ENCODE measurements around the gene TMTC4.
"Not testable (repeated sequence)": the region's sequence is repeated elsewhere in the genome, so short reads cannot be mapped to it uniquely, and the experiment has no call there.

The TMTC4 gene, protein sequence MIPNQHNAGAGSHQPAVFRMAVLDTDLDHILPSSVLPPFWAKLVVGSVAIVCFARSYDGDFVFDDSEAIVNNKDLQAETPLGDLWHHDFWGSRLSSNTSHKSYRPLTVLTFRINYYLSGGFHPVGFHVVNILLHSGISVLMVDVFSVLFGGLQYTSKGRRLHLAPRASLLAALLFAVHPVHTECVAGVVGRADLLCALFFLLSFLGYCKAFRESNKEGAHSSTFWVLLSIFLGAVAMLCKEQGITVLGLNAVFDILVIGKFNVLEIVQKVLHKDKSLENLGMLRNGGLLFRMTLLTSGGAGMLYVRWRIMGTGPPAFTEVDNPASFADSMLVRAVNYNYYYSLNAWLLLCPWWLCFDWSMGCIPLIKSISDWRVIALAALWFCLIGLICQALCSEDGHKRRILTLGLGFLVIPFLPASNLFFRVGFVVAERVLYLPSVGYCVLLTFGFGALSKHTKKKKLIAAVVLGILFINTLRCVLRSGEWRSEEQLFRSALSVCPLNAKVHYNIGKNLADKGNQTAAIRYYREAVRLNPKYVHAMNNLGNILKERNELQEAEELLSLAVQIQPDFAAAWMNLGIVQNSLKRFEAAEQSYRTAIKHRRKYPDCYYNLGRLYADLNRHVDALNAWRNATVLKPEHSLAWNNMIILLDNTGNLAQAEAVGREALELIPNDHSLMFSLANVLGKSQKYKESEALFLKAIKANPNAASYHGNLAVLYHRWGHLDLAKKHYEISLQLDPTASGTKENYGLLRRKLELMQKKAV

DNA sequence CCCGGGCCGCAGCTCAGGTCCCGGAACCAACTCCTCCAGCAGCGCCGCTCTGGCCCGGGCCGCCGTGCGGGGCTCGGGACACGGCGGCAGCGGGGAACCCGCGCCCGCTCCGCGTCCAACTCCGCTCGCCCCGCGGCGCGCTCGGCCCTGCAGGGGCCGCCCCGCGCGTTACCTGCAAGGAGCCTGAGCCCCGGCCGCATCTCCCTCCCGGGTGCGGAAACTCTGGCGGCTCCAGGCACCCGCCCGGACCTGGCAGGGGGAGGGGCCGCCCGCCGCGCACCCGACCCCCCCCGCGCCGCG is at the start of gene TMTC4:
TSS of gene TMTC4 (minus strand) at position 224 of the 300 bp plus-strand sequence. CDS start 4,433 bp downstream, outside the sequence.
- no peak for DNase-seq

GRCh38 chr13:100722517-100722916 is 47.9 kb upstream of the TMTC4 start:
- no peak for DNase-seq

GRCh38 chr13:100721885-100722512 is 47.4 kb upstream of the TMTC4 start:
- DNase-seq = peak; percentile 46

DNA sequence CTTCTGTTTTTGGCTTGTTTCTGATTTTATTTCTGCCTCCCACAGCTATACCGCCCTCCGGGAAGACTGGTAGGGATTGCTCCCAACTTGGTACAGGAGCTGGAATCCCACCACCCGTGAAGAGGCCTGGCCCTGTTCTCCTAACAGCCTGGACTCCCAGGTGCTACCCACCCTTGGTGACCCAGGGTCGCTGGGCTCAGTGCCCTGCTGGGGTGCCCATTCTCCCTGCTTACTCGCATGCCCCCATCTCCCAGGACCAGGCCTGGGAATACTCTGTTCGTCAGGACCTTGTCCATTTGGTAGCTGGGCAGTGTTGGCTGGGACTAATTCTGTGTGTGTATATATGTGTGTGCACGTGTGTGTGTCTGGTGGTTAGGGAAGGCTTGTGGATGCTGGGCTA is 41.0 kb upstream of the TMTC4 start:
- DNase-seq = no peak

- DNase-seq = no peak
Measured at GRCh38 chr13:100714478-100714877, 39.9 kb upstream of the TMTC4 start.

- DNase-seq = no peak
Measured at GRCh38 chr13:100710176-100710575, 35.6 kb upstream of the TMTC4 start.

DNA sequence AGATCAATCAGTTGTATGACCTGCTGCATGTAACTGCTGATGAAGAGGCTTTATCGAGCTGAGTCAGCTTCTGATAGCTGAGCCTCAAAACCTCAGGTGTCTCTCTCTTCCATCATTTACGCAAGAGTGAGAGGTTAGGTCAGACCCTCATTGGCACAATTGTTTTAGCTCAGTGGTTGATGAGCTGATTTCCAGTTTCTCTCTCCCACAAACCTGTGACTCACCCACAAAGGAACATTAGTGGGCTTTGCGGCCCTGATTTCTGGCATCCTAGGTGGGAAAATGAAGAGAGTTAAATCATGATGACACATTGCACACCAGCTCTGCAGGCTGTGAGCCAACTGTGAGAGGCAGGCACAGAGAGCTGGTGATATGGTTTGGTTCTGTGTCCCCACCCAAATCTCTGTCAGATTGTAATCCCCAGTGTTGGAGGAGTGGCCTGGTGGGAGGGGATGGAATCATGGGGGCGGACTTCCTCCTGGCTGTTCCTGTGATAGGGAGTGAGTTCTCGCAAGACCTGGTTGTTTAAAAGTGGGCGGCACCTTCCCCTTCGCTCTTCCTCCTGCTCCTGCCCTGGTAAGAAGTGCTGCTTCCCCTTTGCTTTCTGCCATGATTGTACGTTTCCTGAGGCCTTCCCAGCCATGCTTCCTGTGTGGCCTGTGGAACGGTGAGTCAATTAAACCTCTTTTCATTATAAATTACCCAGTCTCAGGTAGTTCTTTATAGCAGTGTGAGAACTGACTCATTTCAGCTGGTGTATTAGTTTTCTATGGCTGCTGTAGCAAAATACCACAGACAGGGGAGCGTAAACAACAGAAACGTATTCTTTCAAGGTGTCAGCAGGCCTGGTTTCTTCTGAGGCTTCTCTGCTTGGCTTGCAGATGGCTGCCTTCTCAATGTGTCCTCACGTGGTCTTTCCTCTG is 33.5 kb upstream of the TMTC4 start:
- DNase-seq = no peak

DNA sequence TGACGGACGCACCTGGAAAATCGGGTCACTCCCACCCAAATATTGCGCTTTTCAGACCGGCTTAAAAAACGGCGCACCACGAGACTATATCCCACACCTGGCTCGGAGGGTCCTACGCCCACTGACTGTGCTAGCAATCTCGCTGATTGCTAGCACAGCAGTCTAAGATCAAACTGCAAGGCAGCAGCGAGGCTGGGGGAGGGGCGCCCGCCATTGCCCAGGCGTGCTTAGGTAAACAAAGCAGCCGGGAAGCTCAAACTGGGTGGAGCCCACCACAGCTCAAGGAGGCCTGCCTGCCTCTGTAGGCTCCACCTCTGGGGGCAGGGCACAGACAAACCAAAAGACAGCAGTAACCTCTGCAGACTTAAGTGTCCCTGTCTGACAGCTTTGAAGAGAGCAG is 23.7 kb upstream of the TMTC4 start:
- DNase-seq = not testable (repeated sequence)

DNA sequence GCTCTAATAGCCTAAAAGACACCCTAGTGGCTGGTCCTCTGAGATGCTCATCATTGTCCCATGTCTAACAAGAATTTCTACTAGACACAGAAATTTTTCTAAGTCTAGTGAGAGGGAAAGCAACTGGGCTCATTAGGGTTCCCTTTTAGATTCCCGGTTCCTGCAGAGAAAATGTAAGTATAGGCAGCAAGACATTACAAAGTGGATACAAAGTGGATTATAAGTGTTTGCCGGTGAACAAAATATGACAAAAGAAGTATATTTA is 20.8 kb upstream of the TMTC4 start:
- no peak for DNase-seq

- DNase-seq = no peak
Measured at GRCh38 chr13:100694722-100695508, 20.3 kb upstream of the TMTC4 start.

- DNase-seq = no peak
Measured at GRCh38 chr13:100689191-100689590, 14.6 kb upstream of the TMTC4 start.

DNA sequence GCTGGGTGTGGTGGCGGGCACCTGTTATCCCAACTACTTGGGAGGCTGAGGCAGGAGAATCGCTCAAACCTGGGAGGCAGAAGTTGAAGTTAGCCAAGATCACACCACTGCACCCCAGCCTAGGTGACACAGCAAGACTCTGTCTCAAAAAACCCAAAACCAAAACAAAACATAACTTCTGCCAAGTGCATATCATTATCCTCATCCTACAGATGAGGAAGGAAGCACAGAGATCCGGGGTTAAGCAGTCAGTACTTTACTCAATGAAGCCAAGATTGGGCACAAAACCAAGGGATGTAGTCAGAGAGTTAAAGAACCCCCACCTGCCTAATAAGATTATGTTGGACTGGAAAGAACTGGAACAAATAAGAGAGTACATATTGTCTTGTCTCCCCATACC is 5.5 kb upstream of the TMTC4 start:
- no peak for DNase-seq

DNA sequence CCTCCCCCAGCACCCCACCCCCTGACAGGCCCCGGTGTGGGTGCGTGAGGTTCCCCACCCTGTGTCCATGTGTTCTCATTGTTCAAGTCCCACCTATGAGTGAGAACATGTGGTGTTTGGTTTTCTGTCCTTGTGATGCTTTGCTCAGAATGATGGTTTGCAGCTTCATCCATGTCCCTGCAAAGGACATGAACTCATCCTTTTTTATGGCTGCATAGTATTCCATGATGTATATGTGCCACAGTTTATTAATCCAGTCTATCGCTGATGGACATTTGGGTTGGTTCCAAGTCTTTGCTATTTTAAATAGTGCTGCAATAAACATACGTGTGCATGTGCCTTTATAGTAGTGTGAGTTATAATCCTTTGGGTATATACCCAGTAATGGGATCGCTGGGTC is 2.5 kb upstream of the TMTC4 start:
- not testable (repeated sequence) for DNase-seq

DNA sequence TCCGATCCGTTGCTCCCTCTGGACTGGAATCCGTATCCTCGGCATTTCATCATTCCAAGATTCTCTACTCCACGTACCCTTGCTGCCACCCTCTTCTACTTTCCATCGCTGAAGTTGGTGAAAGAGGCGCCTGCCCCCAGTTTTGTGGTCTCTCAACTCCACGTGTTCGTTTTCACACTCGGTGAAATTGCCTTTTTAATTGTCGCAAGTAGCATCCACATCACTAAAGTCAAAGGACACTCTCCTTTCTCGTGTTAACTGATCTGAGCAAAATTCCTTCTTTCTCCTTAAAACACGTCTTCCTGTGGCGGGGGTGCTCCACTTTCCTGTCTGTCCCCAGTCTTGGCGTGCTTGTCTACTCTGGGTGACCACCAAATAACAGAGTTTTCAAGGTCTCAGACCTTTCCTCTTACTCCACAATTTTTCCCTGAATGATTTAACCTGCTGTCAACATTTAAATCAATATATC is 1.1 kb upstream of the TMTC4 start:
- DNase-seq = no peak

- DNase-seq = peak; percentile 99
Measured at GRCh38 chr13:100674872-100675660, 471 bp upstream of the TMTC4 start.

DNA sequence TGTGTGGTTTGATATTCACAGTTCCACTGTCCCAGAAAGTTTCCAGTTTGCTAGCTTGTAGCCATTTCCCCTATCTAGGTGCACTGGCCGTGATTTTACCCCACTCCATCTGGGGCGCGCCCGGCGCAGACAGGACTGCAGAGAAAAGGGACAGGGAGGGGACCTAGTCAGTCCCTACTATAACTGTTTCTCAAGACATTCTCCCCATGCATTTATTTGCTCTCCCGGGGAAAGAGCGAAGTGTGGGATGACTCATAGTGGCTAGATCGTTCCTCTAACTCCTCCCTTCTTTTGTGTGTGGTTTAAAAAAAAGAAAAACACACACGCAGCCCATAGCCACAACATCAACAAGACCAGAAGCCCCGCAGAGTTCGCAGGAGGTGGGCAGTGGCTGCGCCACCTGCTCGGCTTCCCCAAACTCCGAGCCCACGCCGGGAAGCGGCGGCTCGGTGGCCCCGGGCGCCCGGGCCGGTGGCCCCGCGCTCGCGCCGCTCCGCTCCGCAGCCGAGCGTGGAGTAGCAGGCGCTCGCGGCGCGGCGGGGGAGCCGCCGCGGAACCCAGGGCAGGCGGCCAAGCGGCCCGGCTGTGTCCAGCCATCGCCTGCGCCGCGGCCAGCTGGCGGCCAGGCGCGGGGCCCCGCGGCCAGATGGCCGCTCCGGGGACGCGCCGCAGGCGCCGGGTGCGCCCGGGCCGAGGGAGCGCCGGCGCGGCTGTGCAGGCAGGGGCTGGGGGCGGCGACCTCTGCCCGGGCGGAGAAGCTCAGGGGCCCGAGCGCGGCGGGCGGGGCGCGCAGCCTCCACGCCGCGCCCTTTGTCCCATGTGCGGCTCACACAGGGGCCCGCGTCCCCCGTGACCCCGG is 653 bp downstream of the TMTC4 start:
- DNase-seq = peak; percentile 17

- no peak for DNase-seq
Measured at GRCh38 chr13:100673376-100673712, 1.3 kb downstream of the TMTC4 start.

- no peak for DNase-seq
Measured at GRCh38 chr13:100671389-100672182, 3.0 kb downstream of the TMTC4 start.

- no peak for DNase-seq
Measured at GRCh38 chr13:100668408-100668807, 6.2 kb downstream of the TMTC4 start.

DNA sequence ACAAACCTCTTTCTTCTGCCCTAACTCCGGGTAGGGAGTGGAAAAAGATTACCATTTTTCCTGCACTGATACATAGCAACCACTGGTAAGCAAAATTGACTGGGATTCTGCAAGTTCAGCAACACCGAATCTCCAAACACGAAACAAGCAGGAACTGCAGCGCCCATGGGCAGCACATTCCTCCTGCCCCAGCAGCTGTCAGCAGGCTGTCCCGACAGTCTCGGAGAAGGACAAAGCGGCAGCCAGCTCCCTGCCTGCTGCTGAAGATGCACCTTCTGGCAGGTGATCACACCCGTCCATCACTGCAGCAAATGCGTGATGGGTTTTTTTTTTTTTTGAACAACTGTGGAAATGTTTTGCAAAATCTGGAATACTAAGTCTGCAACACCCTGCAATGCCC is 6.7 kb downstream of the TMTC4 start:
- no peak for DNase-seq

Data from activated CD4-positive, alpha-beta T cell treated with anti-CD3 and anti-CD28 coated beads, Interleukin-2, amount 50 U/mL, for 1 hour (primary cell).